ENCODE data around the gene PLPPR1.
"Not testable (repeated sequence)": the region's sequence is repeated elsewhere in the genome, so short reads cannot be mapped to it uniquely, and the experiment has no call there.

PLPPR1 gene

GRCh38 chr9:101307524-101308213 lies 279.1 kb downstream of the PLPPR1 start:
- DNase-seq, result no peak

- DNase-seq, result no peak
These were observed 280.6 kb downstream of the PLPPR1 start for GRCh38 chr9:101309139-101309538.

- DNase-seq, result no peak
These were observed 282.7 kb downstream of the PLPPR1 start for GRCh38 chr9:101311191-101311590.

GRCh38 chr9:101311758-101312420 lies 283.4 kb downstream of the PLPPR1 start:
- no peak for DNase-seq

- no peak for DNase-seq
These were observed 284.1 kb downstream of the PLPPR1 start for GRCh38 chr9:101312661-101313060.

GRCh38 chr9:101315112-101315450 lies 286.6 kb downstream of the PLPPR1 start:
- no peak for DNase-seq

GRCh38 chr9:101317735-101318134 lies 289.2 kb downstream of the PLPPR1 start:
- no peak for DNase-seq

- DNase-seq, result no peak
These were observed 294.6 kb downstream of the PLPPR1 start for GRCh38 chr9:101323129-101323528.

- no peak for DNase-seq
These were observed 295.8 kb downstream of the PLPPR1 start for GRCh38 chr9:101324245-101324804.

GRCh38 chr9:101325053-101325452 lies 296.5 kb downstream of the PLPPR1 start:
- no peak for DNase-seq

GRCh38 chr9:101326035-101326434 lies 297.5 kb downstream of the PLPPR1 start:
- no peak for DNase-seq

GRCh38 chr9:101326501-101326900 lies 298.0 kb downstream of the PLPPR1 start:
- no peak for DNase-seq

GRCh38 chr9:101327422-101327909 lies 298.9 kb downstream of the PLPPR1 start:
- not testable (repeated sequence) for DNase-seq

- no peak for DNase-seq
These were observed 303.8 kb downstream of the PLPPR1 start for GRCh38 chr9:101332362-101332761.

- no peak for DNase-seq
These were observed 305.0 kb downstream of the PLPPR1 start for GRCh38 chr9:101333490-101333889.

GRCh38 chr9:101333926-101334702 lies 305.6 kb downstream of the PLPPR1 start:
- DNase-seq, result no peak

GRCh38 chr9:101336091-101336490 lies 307.6 kb downstream of the PLPPR1 start:
- DNase-seq, result no peak

GRCh38 chr9:101337237-101337636 lies 308.7 kb downstream of the PLPPR1 start:
- DNase-seq, result no peak

GRCh38 chr9:101341958-101342357 lies 313.4 kb downstream of the PLPPR1 start:
- DNase-seq, result no peak

GRCh38 chr9:101342595-101342994 lies 314.1 kb downstream of the PLPPR1 start:
- no peak for DNase-seq

- no peak for DNase-seq
These were observed 321.8 kb downstream of the PLPPR1 start for GRCh38 chr9:101350285-101350684.

GRCh38 chr9:101352892-101353463 lies 324.5 kb downstream of the PLPPR1 start:
- no peak for DNase-seq

- no peak for DNase-seq
These were observed 325.2 kb downstream of the PLPPR1 start for GRCh38 chr9:101353683-101354082.

All from right forelimb (tissue), 1 donor.